ENCODE results near the gene KRT2.

DNA sequence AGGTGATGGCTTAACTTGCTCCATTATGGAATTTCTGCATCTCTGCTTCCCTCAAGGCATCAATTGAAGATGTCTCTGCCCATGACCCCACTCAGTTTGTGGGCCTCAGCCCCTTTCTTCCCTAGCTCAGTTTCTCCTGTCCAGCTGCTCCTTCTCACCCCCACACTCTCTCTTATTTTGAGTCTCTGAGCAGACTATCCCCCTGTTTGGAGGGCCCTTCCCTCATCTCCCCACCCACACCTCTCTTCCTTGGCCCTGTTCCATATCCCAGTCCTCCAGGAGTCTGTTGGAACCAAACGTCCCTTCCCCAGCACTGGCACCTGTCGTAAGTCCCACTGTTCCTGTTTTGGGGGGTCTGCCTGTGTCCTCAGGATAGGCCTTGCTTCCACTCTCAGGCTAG, 36.5 kb upstream of the KRT2 start:
- no peak for TF ChIP-seq CTCF (IDR thresholded peaks at IDR 0.05; ENCODE audit: low read depth, low read length, missing input control)
- TF ChIP-seq RAD21 (IDR thresholded peaks at IDR 0.05): no peak
- no peak for TF ChIP-seq YY1 (IDR thresholded peaks at IDR 0.05)
- TF ChIP-seq TAF1 (conservative IDR thresholded peaks at IDR 0.05): no peak
- no peak for TF ChIP-seq ZBTB33 (IDR thresholded peaks at IDR 0.05)
- TF ChIP-seq JUND (IDR thresholded peaks at IDR 0.05): no peak
- TF ChIP-seq MAX (IDR thresholded peaks at IDR 0.05): no peak
- no peak for TF ChIP-seq FOXA1 (IDR thresholded peaks at IDR 0.05)
- TF ChIP-seq, protein P1, sequence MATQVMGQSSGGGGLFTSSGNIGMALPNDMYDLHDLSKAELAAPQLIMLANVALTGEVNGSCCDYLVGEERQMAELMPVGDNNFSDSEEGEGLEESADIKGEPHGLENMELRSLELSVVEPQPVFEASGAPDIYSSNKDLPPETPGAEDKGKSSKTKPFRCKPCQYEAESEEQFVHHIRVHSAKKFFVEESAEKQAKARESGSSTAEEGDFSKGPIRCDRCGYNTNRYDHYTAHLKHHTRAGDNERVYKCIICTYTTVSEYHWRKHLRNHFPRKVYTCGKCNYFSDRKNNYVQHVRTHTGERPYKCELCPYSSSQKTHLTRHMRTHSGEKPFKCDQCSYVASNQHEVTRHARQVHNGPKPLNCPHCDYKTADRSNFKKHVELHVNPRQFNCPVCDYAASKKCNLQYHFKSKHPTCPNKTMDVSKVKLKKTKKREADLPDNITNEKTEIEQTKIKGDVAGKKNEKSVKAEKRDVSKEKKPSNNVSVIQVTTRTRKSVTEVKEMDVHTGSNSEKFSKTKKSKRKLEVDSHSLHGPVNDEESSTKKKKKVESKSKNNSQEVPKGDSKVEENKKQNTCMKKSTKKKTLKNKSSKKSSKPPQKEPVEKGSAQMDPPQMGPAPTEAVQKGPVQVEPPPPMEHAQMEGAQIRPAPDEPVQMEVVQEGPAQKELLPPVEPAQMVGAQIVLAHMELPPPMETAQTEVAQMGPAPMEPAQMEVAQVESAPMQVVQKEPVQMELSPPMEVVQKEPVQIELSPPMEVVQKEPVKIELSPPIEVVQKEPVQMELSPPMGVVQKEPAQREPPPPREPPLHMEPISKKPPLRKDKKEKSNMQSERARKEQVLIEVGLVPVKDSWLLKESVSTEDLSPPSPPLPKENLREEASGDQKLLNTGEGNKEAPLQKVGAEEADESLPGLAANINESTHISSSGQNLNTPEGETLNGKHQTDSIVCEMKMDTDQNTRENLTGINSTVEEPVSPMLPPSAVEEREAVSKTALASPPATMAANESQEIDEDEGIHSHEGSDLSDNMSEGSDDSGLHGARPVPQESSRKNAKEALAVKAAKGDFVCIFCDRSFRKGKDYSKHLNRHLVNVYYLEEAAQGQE (IDR thresholded peaks at IDR 0.05): no peak
- no peak for TF ChIP-seq HNF4A (conservative IDR thresholded peaks at IDR 0.05)
- no peak for TF ChIP-seq RXRA (IDR thresholded peaks at IDR 0.05)
- no peak for TF ChIP-seq EGR1 (IDR thresholded peaks at IDR 0.05; ENCODE audit: low read depth in 2 of 2)

Data from liver (tissue), 3 donors.